SH-SY5Y (cell line): ENCODE measurements around the gene MALAT1.

Source experiments
- GATA2 ChIP-seq: IDR thresholded peaks from 2 replicates; pipeline ENCODE4 v1.6.1; 2011; ENCODE audit warnings: mild to moderate bottlenecking, low read depth, low read length
- GATA3 ChIP-seq: IDR thresholded peaks from 2 replicates; pipeline ENCODE4 v1.6.1; 2011; ENCODE audit warnings: low read depth, mild to moderate bottlenecking, low read length, moderate library complexity

DNA sequence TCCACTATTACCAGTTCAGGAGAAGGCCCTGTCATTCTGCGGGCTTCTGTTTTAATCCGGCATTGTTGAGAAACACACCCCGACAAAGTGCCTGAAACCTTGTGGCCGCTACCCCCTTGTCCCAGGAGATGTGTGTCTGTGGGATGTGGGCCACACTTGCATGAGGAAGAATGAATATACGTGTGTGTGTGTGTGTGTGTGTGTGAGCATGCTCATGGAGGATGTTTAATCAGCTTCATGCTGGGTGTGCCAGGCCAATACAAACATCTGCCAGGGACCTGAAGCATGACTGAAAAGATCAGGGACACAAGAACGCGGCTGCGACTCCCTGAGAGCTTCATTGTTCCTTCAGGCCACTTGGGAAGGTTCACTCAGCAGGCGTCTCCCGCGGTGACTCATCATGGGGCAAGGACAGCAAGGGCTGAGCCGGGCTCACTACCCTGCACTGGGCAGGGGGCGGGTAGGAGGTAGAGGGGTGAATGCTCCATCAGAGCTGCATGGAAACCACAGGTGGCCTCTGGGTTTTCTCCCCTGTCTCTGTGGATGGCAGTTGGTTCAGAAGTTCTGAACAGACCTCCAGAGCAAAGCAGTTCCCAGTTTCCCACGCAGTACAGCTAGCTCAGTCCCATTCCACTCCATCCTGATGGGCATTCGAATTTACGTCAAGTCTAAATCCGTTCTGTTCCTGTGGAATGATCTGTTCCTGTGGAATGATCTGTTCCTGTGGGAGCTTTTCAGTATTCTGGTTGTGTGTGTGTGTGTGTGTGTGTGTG, 7.0 kb upstream of the MALAT1 start:
- TF ChIP-seq GATA2 (no peak), GATA3 (no peak)
